ENCODE results near the gene IFNL2.

- TF ChIP-seq POLR2A (IDR thresholded peaks at IDR 0.05; ENCODE audit: low read length) (no peak), GATA1 (IDR thresholded peaks at IDR 0.05; ENCODE audit: low read depth, low read length) (no peak)
These were observed 28.0 kb downstream of the IFNL2 start, which contains the start of gene IFNL1 for GRCh38 chr19:39296055-39296645.
